ENCODE results near the gene FIS1. TPM values are rescaled to one million over a fixed set of nuclear protein-coding genes. Genes with fewer than 3 reads are reported as not detected.

The FIS1 gene
- total RNA-seq, 1 donor from 2014 or later, result 147 TPM

- H3K4me3 ChIP-seq, result no peak overlapping the region
- intact Hi-C loops (cut with DNase I), result no loop called here
- H3K9me3 ChIP-seq, result no peaks in the 10 kb centered on the region
- H3K27me3 ChIP-seq, result no peaks in the 10 kb centered on the region
- H3K27ac ChIP-seq, result no peak overlapping the region
- no peak for ATAC-seq
- H3K4me1 ChIP-seq, result peaks cover 8% of the 10 kb centered on the region
- TF ChIP-seq CTCF (IDR thresholded peaks at IDR 0.05), result no peak
- H3K36me3 ChIP-seq, result peaks cover 72% of the 10 kb centered on the region
- DNase-seq, result no peak
These were observed 33.4 kb downstream of the FIS1 start for GRCh38 chr7:101211501-101211900.

- Histone ChIP-seq H3K4me1 (no peaks in the 10 kb centered on the region), H3K27me3 (no peaks in the 10 kb centered on the region), H3K4me3 (no peak overlapping the region), H3K9me3 (no peaks in the 10 kb centered on the region), H3K27ac (no peak overlapping the region), H3K36me3 (peaks cover 71% of the 10 kb centered on the region)
- intact Hi-C loops (cut with DNase I), result no loop called here
- ATAC-seq, result no peak
- DNase-seq, result no peak
- no peak for TF ChIP-seq CTCF (IDR thresholded peaks at IDR 0.05)
These were observed 34.7 kb downstream of the FIS1 start for GRCh38 chr7:101210143-101210542.

GRCh38 chr7:101208794-101209193 is 36.1 kb downstream of the FIS1 start:
- intact Hi-C loops (cut with DNase I), result no loop called here
- DNase-seq (no peak), ATAC-seq (no peak)
- TF ChIP-seq CTCF (IDR thresholded peaks at IDR 0.05), result no peak
- H3K4me1 ChIP-seq, result no peaks in the 10 kb centered on the region
- no peak overlapping the region for H3K27ac ChIP-seq
- H3K9me3 ChIP-seq, result no peaks in the 10 kb centered on the region
- no peak overlapping the region for H3K4me3 ChIP-seq
- H3K36me3 ChIP-seq, result peaks cover 58% of the 10 kb centered on the region
- no peaks in the 10 kb centered on the region for H3K27me3 ChIP-seq

GRCh38 chr7:101207459-101207858 is 37.4 kb downstream of the FIS1 start:
- no peaks in the 10 kb centered on the region for H3K9me3 ChIP-seq
- TF ChIP-seq CTCF (IDR thresholded peaks at IDR 0.05), result no peak
- intact Hi-C loops (cut with DNase I), result no loop called here
- no peak overlapping the region for H3K27ac ChIP-seq
- no peaks in the 10 kb centered on the region for H3K4me1 ChIP-seq
- ATAC-seq (no peak), DNase-seq (no peak)
- H3K27me3 ChIP-seq, result peaks cover 10% of the 10 kb centered on the region
- no peak overlapping the region for H3K4me3 ChIP-seq
- H3K36me3 ChIP-seq, result peaks cover 47% of the 10 kb centered on the region

- ATAC-seq (no peak), DNase-seq (no peak)
- intact Hi-C loops (cut with DNase I), result no loop called here
- peaks cover 6% of the 10 kb centered on the region for H3K4me1 ChIP-seq
- no peaks in the 10 kb centered on the region for H3K9me3 ChIP-seq
- TF ChIP-seq CTCF (IDR thresholded peaks at IDR 0.05), result no peak
- peaks cover 42% of the 10 kb centered on the region for H3K36me3 ChIP-seq
- H3K27me3 ChIP-seq, result peaks cover 18% of the 10 kb centered on the region
- H3K27ac ChIP-seq, result no peak overlapping the region
- H3K4me3 ChIP-seq, result no peak overlapping the region
These were observed 38.2 kb downstream of the FIS1 start for GRCh38 chr7:101206665-101207042.
